NOMO-1 (cell line): ENCODE results near the gene SECISBP2L.
"Not testable (repeated sequence)": the region's sequence is repeated elsewhere in the genome, so short reads cannot be mapped to it uniquely, and the experiment has no call there.

Experiments
- DNase-seq, 2 experiments: peaks; one replicate each; lab custom pipeline; 2025; ENCODE audit not compliant: unreplicated experiment in 2 of 2; lab: John Stamatoyannopoulos, UW

Gene SECISBP2L

GRCh38 chr15:49015896-49016295, 30.4 kb downstream of the SECISBP2L start:
- DNase-seq = no peak

DNA sequence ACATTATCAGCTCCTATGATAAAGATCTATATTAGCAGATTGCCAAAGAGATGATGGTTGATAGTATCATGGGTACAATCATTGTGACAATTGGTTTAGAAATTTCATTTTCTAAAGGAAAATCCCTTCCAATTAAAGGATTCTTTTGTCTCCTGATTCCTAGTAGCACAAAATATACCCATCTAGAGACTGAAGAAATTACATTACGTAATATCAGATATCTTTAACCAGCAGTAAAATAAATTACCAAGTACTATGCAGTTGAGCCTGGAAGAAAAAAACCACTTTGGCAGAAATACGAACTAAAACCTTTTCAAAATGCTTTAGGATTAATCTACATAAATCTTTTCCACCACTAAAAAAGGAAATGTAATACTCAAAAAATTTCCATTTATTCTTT, 46.9 kb downstream of the SECISBP2L start:
- DNase-seq = no peak

DNA sequence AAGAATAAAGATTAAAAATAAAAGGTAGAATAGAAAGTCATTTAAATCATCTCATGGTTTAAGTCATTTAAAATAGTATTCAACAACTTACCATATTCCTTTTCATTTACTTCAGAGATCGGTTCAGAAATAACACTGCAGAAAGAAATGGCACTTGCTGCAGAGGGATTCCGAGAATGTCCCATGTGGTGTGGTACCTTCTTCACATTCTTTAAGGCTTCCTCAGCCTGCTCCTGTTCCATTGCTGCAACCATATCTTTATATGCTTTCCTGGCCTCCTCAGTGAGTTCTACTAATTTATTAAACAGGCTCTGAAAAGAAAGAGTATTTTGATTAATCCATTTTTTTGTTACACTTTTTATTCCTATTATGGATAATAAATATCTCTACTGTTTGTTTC, 50.0 kb downstream of the SECISBP2L start:
- no peak for DNase-seq

GRCh38 chr15:48993380-48993779, 52.9 kb downstream of the SECISBP2L start:
- no peak for DNase-seq

GRCh38 chr15:48992545-48992944, 53.7 kb downstream of the SECISBP2L start:
- DNase-seq = peak; percentile 74 to 80

- no peak for DNase-seq
These were observed 54.1 kb downstream of the SECISBP2L start for GRCh38 chr15:48992096-48992495.

DNA sequence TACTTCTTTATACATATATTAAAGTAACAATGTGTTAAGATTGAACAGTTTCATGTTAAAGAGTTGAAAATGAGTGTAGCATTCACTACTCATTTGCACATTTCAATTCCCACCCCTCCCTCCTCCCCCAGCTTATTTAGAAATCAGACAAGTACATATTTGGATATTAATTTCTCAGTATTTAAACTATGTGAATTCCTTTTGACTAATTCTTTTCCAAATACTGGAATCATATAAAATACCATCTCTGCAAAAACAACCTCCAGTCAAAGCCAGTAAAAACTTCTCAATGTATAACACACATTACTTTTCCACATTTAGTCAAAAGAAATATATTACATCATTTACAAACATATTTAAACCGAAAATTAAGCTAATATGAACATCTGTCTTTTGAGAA, 57.1 kb downstream of the SECISBP2L start:
- no peak for DNase-seq

DNA sequence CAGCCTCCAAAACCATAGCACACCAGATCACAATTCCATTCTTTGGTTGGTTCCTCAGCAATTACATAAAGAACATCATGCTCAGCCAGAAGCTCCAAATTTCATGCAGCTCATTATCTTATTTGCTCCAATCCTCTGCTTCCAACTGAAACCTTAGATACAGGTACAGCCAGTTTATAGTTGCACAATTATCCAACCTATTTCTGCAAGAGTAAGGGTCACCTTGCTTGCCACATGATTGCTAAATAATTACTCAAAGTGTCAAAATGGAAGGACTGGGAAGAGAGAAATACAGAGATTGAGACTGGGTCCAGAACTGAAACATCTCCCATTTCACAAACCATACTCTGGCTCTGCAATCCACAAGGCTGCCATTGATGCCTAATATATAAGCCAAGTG, 59.1 kb downstream of the SECISBP2L start:
- no peak for DNase-seq

- DNase-seq = no peak
These were observed 60.0 kb downstream of the SECISBP2L start for GRCh38 chr15:48986240-48986639.

GRCh38 chr15:48985516-48985915, 60.7 kb downstream of the SECISBP2L start:
- no peak for DNase-seq

DNA sequence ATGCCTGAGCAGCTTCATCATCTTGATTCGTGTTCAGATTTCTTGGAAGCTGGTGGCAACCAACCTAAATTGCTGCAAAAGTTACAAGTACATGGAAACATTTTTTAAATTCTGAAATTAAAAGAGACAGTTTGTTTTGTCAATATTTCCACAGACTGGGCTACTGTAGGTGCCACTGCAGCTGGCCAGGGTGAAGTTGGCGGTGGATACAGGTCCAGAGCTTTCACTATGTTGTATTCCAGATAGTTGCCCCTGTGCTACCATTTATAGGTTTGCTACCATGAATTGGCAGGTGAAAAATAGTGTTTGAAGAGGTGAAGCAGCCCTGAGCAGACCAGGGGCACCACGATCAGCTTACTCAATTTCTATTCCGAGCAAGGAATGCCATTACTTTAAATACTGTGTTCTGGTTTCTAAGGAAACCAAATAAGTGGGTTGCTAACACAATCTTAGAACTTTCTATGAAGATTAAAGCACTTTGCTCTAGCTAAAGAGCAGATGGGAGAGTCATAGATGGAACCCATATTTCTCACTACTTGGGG, 61.4 kb downstream of the SECISBP2L start:
- no peak for DNase-seq

DNA sequence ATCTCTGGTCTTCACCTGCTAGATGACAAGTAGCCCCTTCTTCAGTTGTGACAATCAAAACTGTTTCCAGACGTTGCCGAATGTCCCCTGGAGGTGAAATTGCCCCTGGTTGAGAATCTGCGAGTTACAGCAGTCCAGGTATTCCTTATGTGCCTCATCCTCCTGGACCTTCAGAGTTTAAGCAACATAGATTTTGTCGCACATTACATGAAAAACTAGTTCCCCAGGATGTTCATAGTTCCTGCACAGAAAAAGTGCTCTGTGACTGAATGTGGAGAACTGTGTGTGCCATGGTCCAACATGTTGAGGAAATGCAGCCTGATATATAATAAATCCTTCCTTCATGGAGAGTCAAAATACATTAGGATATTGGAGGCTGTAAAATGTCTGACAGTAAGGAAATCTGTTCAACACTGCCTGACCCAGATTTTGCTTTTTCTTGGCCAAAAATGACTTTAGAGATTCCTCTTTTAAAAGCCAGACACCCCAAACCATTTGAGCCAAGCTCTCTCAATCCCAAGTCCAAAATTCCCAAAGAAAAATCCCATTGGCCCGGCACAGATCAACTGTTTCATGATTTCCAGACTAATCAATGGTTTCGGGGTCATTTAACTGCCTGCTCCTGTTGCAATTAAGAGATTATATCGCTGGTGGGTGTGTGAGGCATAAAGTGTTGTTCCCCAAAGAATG, 62.1 kb downstream of the SECISBP2L start:
- DNase-seq = no peak

DNA sequence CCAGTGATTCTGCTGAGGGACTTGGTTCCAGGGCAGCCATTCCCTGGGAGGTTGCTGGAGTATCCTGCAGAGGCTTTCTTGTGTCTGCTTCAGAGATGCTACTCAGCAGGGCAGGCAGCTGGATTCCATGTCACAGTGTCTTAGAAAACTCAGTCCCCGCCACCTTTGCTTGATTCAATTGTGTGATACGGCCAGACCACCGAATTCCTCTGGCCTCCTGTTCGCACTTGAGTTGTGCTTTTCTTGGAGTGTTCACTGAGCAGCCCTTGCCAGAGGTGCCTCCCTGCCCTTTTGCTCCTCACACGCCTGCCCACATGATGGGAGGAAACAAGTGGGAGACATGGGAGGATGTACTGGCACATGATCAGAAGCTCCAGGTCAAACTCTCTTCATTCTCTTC, 62.9 kb downstream of the SECISBP2L start:
- no peak for DNase-seq

DNA sequence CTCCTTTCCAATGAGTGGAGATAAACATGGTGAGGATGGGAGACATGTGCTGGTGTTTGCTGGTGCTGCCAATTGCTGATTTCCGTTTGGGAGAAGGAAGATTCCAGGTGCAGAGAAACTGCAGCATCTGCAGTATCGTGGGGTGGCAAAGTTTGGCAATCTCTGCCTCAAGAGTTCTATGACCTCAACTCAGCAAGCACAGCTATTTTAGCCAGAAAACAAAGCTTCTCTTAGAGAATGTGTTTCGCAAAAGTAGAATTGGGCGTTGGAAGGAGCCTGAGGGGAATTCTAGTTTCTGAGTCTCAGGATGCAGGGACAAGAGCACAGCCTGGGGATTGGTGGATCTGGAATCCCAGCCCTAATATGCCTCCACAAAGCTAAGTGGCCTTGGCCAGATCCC, 64.3 kb downstream of the SECISBP2L start:
- no peak for DNase-seq

- no peak for DNase-seq
These were observed 67.6 kb downstream of the SECISBP2L start for GRCh38 chr15:48978638-48979037.

DNA sequence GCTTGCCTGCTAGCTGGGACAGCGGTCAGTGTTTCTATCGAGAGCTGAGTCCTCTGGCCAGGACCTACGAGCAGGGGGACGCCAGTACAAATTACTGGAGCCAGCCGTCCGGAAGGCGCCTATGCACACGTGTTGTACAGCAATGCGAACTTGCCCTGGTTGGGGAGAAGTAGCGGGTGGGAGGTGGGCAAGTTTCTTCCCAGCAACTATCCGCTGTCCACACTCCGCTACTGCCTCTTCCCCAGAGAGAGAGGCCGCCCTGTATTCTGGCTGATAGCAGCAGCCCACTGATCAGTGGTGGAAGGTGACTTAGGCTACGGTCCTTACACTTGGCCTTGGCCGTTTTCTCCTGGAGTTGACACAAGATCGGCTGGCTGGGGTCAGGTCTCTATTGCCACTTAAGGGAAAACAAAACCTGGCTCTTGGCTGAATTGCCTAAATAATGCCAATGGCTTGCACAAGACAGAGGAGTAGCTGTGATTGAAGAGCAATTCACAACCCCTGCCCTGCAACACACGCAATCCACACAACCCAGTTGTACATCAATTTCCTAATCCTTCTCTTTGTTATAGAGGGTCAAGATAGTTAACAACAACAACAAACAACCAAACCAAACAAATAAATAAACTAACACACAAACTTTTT, 69.7 kb downstream of the SECISBP2L start:
- no peak for DNase-seq

- DNase-seq = peak; percentile 70 to 77
These were observed 70.5 kb downstream of the SECISBP2L start for GRCh38 chr15:48975472-48976419.

DNA sequence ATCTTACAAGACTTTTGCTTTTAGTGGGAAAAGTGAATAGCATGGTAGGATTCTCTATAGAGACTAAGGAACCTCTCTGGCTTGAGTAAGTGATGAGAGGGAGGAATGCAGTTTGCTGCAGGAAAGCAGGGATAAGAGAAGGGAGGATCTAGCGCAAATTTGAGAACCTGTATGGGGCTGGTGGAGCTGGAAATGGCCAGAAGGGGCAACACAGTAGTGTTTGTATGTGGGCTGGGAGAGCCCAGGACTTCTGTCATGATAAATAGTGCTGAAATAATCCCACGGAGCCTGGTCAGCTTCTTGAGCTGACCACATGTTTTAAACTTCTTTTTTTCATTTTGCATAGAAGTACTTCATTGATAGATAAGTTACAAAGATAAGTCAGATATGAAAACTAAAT, 71.4 kb downstream of the SECISBP2L start:
- DNase-seq = no peak

- no peak for DNase-seq
These were observed 73.3 kb downstream of the SECISBP2L start for GRCh38 chr15:48972750-48973503.

DNA sequence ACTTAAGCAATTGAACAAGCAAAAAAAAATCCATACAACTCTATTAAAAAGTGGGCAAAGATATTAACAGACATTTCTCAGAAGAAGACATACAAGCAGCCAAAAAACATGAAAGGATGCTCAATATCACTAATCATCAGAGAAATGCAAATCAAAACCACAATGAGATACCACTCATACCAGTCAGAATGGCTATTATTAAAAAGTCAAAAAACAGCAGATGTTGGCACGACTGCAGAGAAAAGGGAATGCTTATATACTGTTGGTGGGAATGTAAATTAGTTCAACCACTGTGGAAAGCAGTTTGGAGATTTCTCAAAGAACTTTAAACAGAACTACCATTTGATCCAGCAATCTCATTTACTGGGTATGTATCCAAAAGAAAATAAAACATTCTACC, 75.3 kb downstream of the SECISBP2L start:
- DNase-seq = not testable (repeated sequence)

DNA sequence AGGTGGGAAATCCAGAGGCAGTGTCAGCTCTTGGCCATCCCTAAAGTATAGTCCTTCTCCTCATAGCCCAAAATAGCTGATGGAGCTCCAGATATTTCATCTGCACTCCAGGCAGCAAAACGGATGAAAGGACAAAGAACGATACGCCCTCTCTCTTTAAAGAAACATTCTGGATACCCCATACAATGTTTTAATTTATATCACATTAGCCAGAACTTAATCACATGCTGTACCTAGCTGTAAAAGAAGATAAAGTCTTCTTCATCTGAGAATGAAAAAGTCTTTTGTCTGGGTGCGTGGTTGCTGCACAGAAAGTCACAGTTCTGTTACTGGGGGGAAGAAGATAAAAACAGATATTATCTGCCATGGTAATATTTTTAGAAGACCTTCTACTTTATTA, 78.2 kb downstream of the SECISBP2L start:
- DNase-seq = no peak
